K562 (cell line): Measurements from ENCODE around the gene KIZ. TPM values are rescaled to one million over a fixed set of nuclear protein-coding genes. Genes with fewer than 3 reads are reported as not detected.

Source experiments
- ATAC-seq: fragments of 200-7000 bp; cut with Tn5 transposase; 3 replicates; pipeline ENCODE4 v1.9.1; 2020; ENCODE audit warnings: moderate library complexity
- BruUV-seq: library from RNA; stranded (reverse); fragments of 400-500 nt; replicated peaks from 2 replicates; lab custom pipeline; 2021; lab: Mats Ljungman, UMichigan
- CTCF ChIA-PET: fragments of 300-600 bp; formaldehyde crosslinking; extraction: SDS; loops from one replicate; lab custom pipeline; 2021; ENCODE audit warnings: low intra/inter-chr PET ratio; lab: Yijun Ruan, JAX
- POLR2A ChIA-PET: fragments of 300-600, 350-650 bp; sonication (Branson Sonifier 250); formaldehyde crosslinking; extraction: SDS; loops from one replicate; lab custom pipeline; 2021; ENCODE audit warnings: antibody characterized with exemption, inconsistent platforms; lab: Yijun Ruan, JAX
- DNase-seq, 4 experiments: peaks; one replicate each; pipeline versions ENCODE4 v3.0.0 to v3.0.0-alpha.2; 2011 to 2018; ENCODE audit warnings: low spot score in 3 of 4, mixed read lengths in 3 of 4; ENCODE audit errors: extremely low read depth in 1 of 4
- FAIRE-seq: peaks from 2 replicates; lab custom pipeline; 2011; peaks lifted over from hg19 to GRCh38; lab: Jason Lieb, UNC
- H2AFZ ChIP-seq: 2 replicates; pipeline ENCODE4 v1.6.0; 2011; ENCODE audit warnings: low read depth, low read length, control low read depth, inconsistent platforms
- H3K27ac ChIP-seq: fragments of 200-600 bp; 3 replicates; pipeline ENCODE4 v1.8.0; 2011; ENCODE audit warnings: low read depth, mild to moderate bottlenecking, control low read depth, inconsistent platforms, low read length, moderate library complexity, mixed read lengths; ENCODE audit errors: extremely low read depth
- H3K27me3 ChIP-seq, 2 experiments: fragments of 300-600 bp in 1 of 2; 2 replicates in 1 of 2; 3 replicates in 1 of 2; pipeline versions ENCODE4 v1.6.0 to v1.8.0; 2011; ENCODE audit warnings: inconsistent platforms in 2 of 2, low read length in 2 of 2, mild to moderate bottlenecking in 1 of 2, mixed read lengths in 1 of 2, moderate library complexity in 1 of 2; ENCODE audit not compliant: control insufficient read depth in 2 of 2, insufficient read depth in 2 of 2
- H3K36me3 ChIP-seq: fragments of 300-600 bp; 3 replicates; pipeline ENCODE4 v1.8.0; 2011; ENCODE audit warnings: mild to moderate bottlenecking, low read length, inconsistent platforms; ENCODE audit not compliant: control insufficient read depth, insufficient read depth
- H3K4me1 ChIP-seq, 2 experiments: fragments of 200-600 bp in 1 of 2; replicated peaks in 1 of 2; 2 replicates in 1 of 2; 3 replicates in 1 of 2; pipeline versions ENCODE4 v1.5.1 to v1.8.0; 2011; ENCODE audit warnings: inconsistent platforms in 2 of 2, low read length in 2 of 2, mild to moderate bottlenecking in 1 of 2, mixed read lengths in 1 of 2, moderate library complexity in 1 of 2; ENCODE audit not compliant: control insufficient read depth in 2 of 2, insufficient read depth in 2 of 2
- H3K4me2 ChIP-seq: 2 replicates; pipeline ENCODE4 v1.6.1; 2011; ENCODE audit warnings: low read length, control low read depth, inconsistent platforms, mixed read lengths; ENCODE audit not compliant: insufficient read depth
- H3K4me3 ChIP-seq: fragments of 200-600 bp; sonication (generic), shearing (Covaris generic); 2 replicates; pipeline ENCODE4 v1.5.1; 2016; ENCODE audit warnings: control low read depth, inconsistent platforms
- H3K79me2 ChIP-seq: fragments of 200-600 bp; 3 replicates; pipeline ENCODE4 v1.8.0; 2011; ENCODE audit warnings: low read length, inconsistent platforms; ENCODE audit not compliant: control insufficient read depth, insufficient read depth
- H3K9ac ChIP-seq, 2 experiments: 2 replicates each; pipeline versions ENCODE4 v1.6.0 to v1.6.1; 2011; ENCODE audit warnings: low read depth in 2 of 2, low read length in 2 of 2, control low read depth in 1 of 2, inconsistent platforms in 1 of 2, mild to moderate bottlenecking in 1 of 2, mixed read lengths in 1 of 2; ENCODE audit not compliant: insufficient read depth in 1 of 2
- H3K9me1 ChIP-seq: one replicate; pipeline ENCODE4 v1.6.0; 2011; ENCODE audit warnings: inconsistent platforms, mild to moderate bottlenecking, low read length, moderate library complexity; ENCODE audit not compliant: control insufficient read depth, insufficient read depth
- H3K9me3 ChIP-seq: replicated peaks from 2 replicates; pipeline ENCODE4 v1.5.1; 2011; ENCODE audit warnings: low read depth, low read length, inconsistent platforms; ENCODE audit not compliant: control insufficient read depth, insufficient read depth
- H4K20me1 ChIP-seq: replicated peaks from 2 replicates; pipeline ENCODE4 v1.6.1; 2011; ENCODE audit warnings: low read length, inconsistent platforms, mixed read lengths; ENCODE audit not compliant: control insufficient read depth, insufficient read depth
- JUND ChIP-seq, 2 experiments: IDR thresholded peaks; 2 replicates in 1 of 2; 3 replicates in 1 of 2; pipeline ENCODE4 v1.6.1; 2011; ENCODE audit warnings: borderline replicate concordance in 2 of 2, low read depth in 2 of 2, low read length in 2 of 2, improper control_type of control experiment in 1 of 2, missing biosample characterization in 1 of 2, missing genetic modification characterization in 1 of 2, missing genetic modification reagents in 1 of 2
- PHF8 ChIP-seq: fragments of 200-600 bp; sonication (generic); IDR thresholded peaks from 2 replicates; pipeline ENCODE4 v1.6.1; 2012; ENCODE audit warnings: mixed run types, mild to moderate bottlenecking, inconsistent platforms, low read length, moderate library complexity, borderline replicate concordance
- ZKSCAN3 ChIP-seq: fragments of 250-450 bp; sonication (Bioruptor Pico); IDR thresholded peaks from 2 replicates; pipeline ENCODE4 v1.4.0; 2020
- ZNF354B ChIP-seq: fragments of 250-450 bp; sonication (Bioruptor Pico); IDR thresholded peaks from 2 replicates; pipeline ENCODE4 v1.4.0; 2020
- WGBS: fragments of 100-300 bp; shearing (Covaris generic); methylation state at CpG from one replicate; pipeline ENCODE4 v1.1.6; 2016; ENCODE audit warnings: low coverage, mixed read lengths; ENCODE audit not compliant: insufficient coverage; ENCODE audit errors: missing lambda C conversion rate; 5-methylcytosine and 5-hydroxymethylcytosine counted together
- in situ Hi-C: fragments of 300-500 bp; cut with MboI; formaldehyde crosslinking; loops from 4 replicates; pipeline ENCODE4 v1.15.0; 2018; ENCODE audit warnings: inconsistent platforms, mixed read lengths
- intact Hi-C: fragments of 100-400 bp; cut with micrococcal nuclease; formaldehyde crosslinking; loops from 2 replicates; pipeline ENCODE4 v1.14.2; 2022
- polyA plus RNA-seq, 8 experiments: library from polyadenylated mRNA; depleted of rRNA in 4 of 8; stranded (reverse) in 5 of 8; unstranded in 3 of 8; fragments of >200 nt; fragmentation: Nextera tagmentation in 2 of 8; fragmentation: Illumina TruSeq in 1 of 8; extraction: Ambion mirVana in 2 of 8; extraction: Trizol in 1 of 8; gene quantifications; 2 replicates each; pipeline versions ENCODE4 v1.2.1 to v1.2.3, GENCODE V29; 2011 to 2014; ENCODE audit warnings: inconsistent platforms in 1 of 8, missing spikeins in 1 of 8
- total RNA-seq, 7 experiments: library from RNA; depleted of rRNA in 6 of 7; stranded (reverse); fragments of >200 nt in 6 of 7; fragmentation: Illumina TruSeq in 2 of 7; extraction: Trizol in 2 of 7; gene quantifications; 2 replicates each; pipeline versions ENCODE4 v1.2.1 to v1.2.3, GENCODE V29; 2011 to 2021; ENCODE audit warnings: low replicate concordance in 1 of 7
- TF ChIP-seq, protein P1 (sequence below), 2 experiments: fragments of 450-650 bp in 1 of 2; sonication (generic) in 1 of 2; formaldehyde crosslinking in 1 of 2; IDR thresholded peaks in 1 of 2; conservative IDR thresholded peaks in 1 of 2; 2 replicates each; pipeline versions ENCODE4 v1.6.1 to v1.8.1; 2016 to 2023; ENCODE audit warnings: mild to moderate bottlenecking in 2 of 2, moderate library complexity in 2 of 2, inconsistent platforms in 1 of 2, missing genetic modification reagents in 1 of 2

KIZ gene
- total and polyA plus RNA-seq, 9 of the 15 experiments (the other 6 are each of a cell fraction or from before 2014, with no cell fraction given), result 4.9 to 21.1 (median 13.5) TPM

DNA sequence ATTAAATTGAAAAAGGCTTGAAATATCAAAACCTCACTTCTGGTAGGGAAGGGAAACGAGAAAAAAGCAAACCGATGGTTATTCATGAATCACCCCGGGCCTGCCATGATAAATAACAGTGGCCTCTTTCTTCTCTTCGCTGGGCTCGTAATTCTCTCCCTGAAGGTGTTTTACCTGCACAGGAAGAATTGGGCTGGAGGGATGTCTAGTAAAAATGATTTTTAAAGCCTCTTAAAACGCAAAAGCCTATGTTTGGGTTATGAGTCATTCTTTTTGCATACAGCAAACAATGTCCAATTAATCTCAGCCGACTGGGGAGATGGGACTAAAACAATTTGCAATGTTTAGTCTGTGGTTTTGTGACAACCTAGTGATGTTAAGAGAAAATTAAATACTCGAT is 36.5 kb upstream of the KIZ start:
- Histone ChIP-seq H3K9me3 (no peaks in the 10 kb centered on the region), H3K27me3 (peaks cover 5 to 8% of the 10 kb centered on the region in 2 experiments; a peak in 3 of 5 replicates), H3K4me2 (no peak overlapping the region), H3K4me3 (no peak overlapping the region), H3K4me1 (no peaks in the 10 kb centered on the region; a peak in 1 of 5 replicates), H3K9me1 (no peaks in the 10 kb centered on the region), H3K36me3 (no peaks in the 10 kb centered on the region), H3K79me2 (no peaks in the 10 kb centered on the region), H3K9ac (no peak overlapping the region), H4K20me1 (no peaks in the 10 kb centered on the region), H2AFZ (no peak overlapping the region), H3K27ac (no peak overlapping the region)
- intact Hi-C loops (no loop called here), in situ Hi-C loops (no loop called here)
- POLR2A ChIA-PET, result no interaction called here
- WGBS, result 0% methylated on average over 6 of the region's 8 CpGs
- DNase-seq (no peak), ATAC-seq (no peak), FAIRE-seq (no peak)
- TF ChIP-seq ZKSCAN3 (CRISPR knock-in tag) (no peak), ZNF354B (CRISPR knock-in tag) (no peak), JUND (IDR thresholded peaks at IDR 0.05; ENCODE audit: borderline replicate concordance, low read depth, low read length) (peak; percentile 14; the same call in 1 of the 2 replicates), JUND (tag; IDR thresholded peaks at IDR 0.05; ENCODE audit: borderline replicate concordance, low read depth, low read length) (no peak), PHF8 (no peak)
- TF ChIP-seq, protein P1, sequence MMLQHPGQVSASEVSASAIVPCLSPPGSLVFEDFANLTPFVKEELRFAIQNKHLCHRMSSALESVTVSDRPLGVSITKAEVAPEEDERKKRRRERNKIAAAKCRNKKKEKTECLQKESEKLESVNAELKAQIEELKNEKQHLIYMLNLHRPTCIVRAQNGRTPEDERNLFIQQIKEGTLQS (IDR thresholded peaks at IDR 0.05), result 0 out of 2 replicates have a peak, but pooled peaks have one; percentile 18
- TF ChIP-seq, protein P1 (CRISPR knock-in tag; conservative IDR thresholded peaks at IDR 0.05), result no peak
- no TSS peak for BruUV-seq
- CTCF ChIA-PET, result no interaction called here
